Stimulated activated naive B cell treated with anti-CD40 and anti-IgM and Interleukin-4, amounts not matched to agents 10 μg/mL and 1 μg/mL and 100 μg/mL, for 72 hours (primary cell): Measurements from ENCODE around the gene RRAS2.
"Not testable (repeated sequence)": the region's sequence is repeated elsewhere in the genome, so short reads cannot be mapped to it uniquely, and the experiment has no call there.

Experiments
- ATAC-seq, 2 donors: fragments of 150-1000 bp; cut with Tn5 transposase; replicated peaks; 2 replicates each; pipeline ENCODE4 v1.10.0; 2021; ENCODE audit warnings: moderate library complexity in 1 of 2
- DNase-seq: peaks from one replicate; pipeline ENCODE4 v3.0.0; 2021
- H3K27ac Mint-ChIP-seq: one replicate; pipeline ENCODE4 v1.8.0; 2022; ENCODE audit warnings: mild to moderate bottlenecking, mixed read lengths
- H3K27me3 Mint-ChIP-seq, 2 donors: one replicate each; pipeline ENCODE4 v1.8.0; 2022; ENCODE audit warnings: mixed read lengths in 2 of 2
- H3K36me3 Mint-ChIP-seq, 2 donors: one replicate each; pipeline ENCODE4 v1.8.0; 2022; ENCODE audit warnings: mixed read lengths in 2 of 2, mild to moderate bottlenecking in 1 of 2
- H3K4me1 Mint-ChIP-seq, 2 donors: one replicate each; pipeline ENCODE4 v1.8.0; 2022; ENCODE audit warnings: mixed read lengths in 2 of 2, mild to moderate bottlenecking in 1 of 2
- H3K4me3 Mint-ChIP-seq, 2 donors: one replicate each; pipeline ENCODE4 v1.8.0; 2022; ENCODE audit warnings: mild to moderate bottlenecking in 2 of 2, mixed read lengths in 2 of 2, moderate library complexity in 1 of 2
- H3K9me3 Mint-ChIP-seq, 2 donors: one replicate each; pipeline ENCODE4 v1.8.0; 2022; ENCODE audit warnings: mixed read lengths in 2 of 2, mild to moderate bottlenecking in 1 of 2

Gene RRAS2

DNA sequence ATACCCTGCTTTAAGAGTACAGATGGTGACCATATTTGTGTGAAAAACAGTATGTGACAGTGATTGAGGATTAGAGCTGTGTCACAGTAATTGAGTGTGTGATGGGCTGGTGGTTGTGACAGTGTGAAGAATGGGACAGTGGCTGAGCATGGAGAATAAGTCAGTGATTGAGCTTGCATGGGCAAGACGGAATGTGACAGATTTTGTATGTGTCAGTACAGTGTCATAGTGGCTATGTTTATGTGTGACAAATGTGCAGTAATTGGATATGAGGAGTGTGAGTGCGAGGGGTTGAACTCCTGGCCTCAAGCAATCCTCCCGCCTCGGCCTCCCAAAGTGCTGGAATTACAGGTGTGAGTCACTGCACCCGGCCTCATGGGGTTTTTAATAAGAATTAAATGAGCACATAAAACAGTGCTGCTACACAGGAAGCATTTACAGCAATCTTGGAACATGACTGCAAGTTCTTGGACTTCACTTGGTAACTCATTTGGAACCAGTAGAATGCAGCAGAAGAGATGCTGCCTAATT, 583 bp upstream of the RRAS2 start:
- ATAC-seq (no peak), DNase-seq (no peak)
- Mint-ChIP-seq H3K36me3 (peaks cover 7 to 11% of the 10 kb centered on the region in 2 donors), H3K9me3 (no peaks in the 10 kb centered on the region), H3K4me3 (peak overlapping the region; percentile 74 to 99), H3K27me3 (no peaks in the 10 kb centered on the region), H3K4me1 (peaks cover 20 to 40% of the 10 kb centered on the region in 2 donors), H3K27ac (no peak overlapping the region)

GRCh38 chr11:14357881-14358728, 878 bp downstream of the RRAS2 start:
- peaks cover 15 to 23% of the 10 kb centered on the region in 2 donors for H3K36me3 Mint-ChIP-seq
- peaks cover 28 to 55% of the 10 kb centered on the region in 2 donors for H3K4me1 Mint-ChIP-seq
- no peaks in the 10 kb centered on the region for H3K27me3 Mint-ChIP-seq
- ATAC-seq (peak; percentile 69), DNase-seq (peak; percentile 40)
- H3K27ac Mint-ChIP-seq, result peak overlapping the region; percentile 99
- H3K9me3 Mint-ChIP-seq, result no peaks in the 10 kb centered on the region
- H3K4me3 Mint-ChIP-seq, result peak overlapping the region; percentile 97 to 99

GRCh38 chr11:14356342-14356741, 2.6 kb downstream of the RRAS2 start:
- H3K27ac Mint-ChIP-seq, result peak overlapping the region; percentile 25
- no peak for ATAC-seq
- H3K4me1 Mint-ChIP-seq, result peaks cover 28 to 55% of the 10 kb centered on the region in 2 donors
- no peak for DNase-seq
- H3K4me3 Mint-ChIP-seq, result peak overlapping the region; percentile 1 to 44
- H3K9me3 Mint-ChIP-seq, result no peaks in the 10 kb centered on the region
- H3K36me3 Mint-ChIP-seq, result peaks cover 15 to 24% of the 10 kb centered on the region in 2 donors
- no peaks in the 10 kb centered on the region for H3K27me3 Mint-ChIP-seq

DNA sequence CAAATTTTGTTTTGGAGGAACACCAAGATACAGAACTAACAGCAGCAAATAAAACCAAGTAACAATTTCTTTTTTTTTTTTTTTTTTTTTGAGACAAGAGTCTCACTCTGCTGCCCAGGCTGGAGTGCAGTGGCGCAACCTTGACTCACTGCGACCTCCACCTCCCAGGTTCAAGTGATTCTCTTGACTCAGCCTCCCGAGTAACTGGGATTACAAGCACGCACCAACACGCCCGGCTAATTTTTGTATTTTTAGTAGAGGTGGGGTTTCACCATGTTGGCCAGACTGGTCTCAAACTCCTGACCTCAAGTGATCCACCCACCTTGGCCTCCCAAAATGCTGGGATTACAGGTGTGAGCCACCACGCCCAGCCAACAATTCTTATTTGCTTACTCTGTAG, 4.4 kb downstream of the RRAS2 start:
- H3K27me3 Mint-ChIP-seq, H3K27ac Mint-ChIP-seq, H3K9me3 Mint-ChIP-seq, H3K4me3 Mint-ChIP-seq, DNase-seq, ATAC-seq: not testable (repeated sequence)
- Mint-ChIP-seq H3K36me3 (peaks cover 22 to 38% of the 10 kb centered on the region in 2 donors), H3K4me1 (peaks cover 37 to 62% of the 10 kb centered on the region in 2 donors)

DNA sequence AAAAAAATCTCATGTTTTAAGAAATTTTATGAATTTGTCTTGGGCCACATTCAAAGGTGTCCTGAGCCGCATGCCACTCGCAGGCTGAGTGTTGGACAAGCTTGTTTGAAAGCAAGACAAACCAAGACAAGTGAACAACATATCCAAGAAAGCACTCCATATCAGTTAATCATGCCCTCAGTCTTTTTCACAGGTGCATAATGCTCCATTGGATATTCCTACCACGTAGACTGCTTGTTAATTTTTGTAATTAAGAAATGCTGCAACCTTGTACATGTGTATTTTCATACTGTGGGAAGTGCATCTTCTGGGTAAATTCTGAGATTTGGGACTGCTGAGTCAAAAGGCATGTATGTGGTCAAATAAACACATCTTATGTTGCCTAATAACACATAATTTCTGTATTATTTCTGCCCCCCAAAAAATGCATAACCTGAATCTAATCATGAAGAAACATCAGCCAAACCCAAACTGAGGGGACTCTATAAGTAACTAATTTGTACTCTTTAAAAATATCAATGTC, 8.2 kb downstream of the RRAS2 start:
- no peak for ATAC-seq
- Mint-ChIP-seq H3K9me3 (peaks cover 5 to 8% of the 10 kb centered on the region in 2 donors), H3K27ac (no peak overlapping the region), H3K36me3 (peaks cover 27 to 56% of the 10 kb centered on the region in 2 donors), H3K4me1 (peaks cover 27 to 53% of the 10 kb centered on the region in 2 donors), H3K4me3 (no peak overlapping the region), H3K27me3 (no peaks in the 10 kb centered on the region)
- DNase-seq, result no peak

- peaks cover 28 to 56% of the 10 kb centered on the region in 2 donors for H3K4me1 Mint-ChIP-seq
- no peak for DNase-seq
- H3K27me3 Mint-ChIP-seq, result no peaks in the 10 kb centered on the region
- peaks cover 30 to 60% of the 10 kb centered on the region in 2 donors for H3K36me3 Mint-ChIP-seq
- no peak overlapping the region for H3K4me3 Mint-ChIP-seq
- H3K9me3 Mint-ChIP-seq, result peaks cover 5 to 8% of the 10 kb centered on the region in 2 donors
- peak in 1 of 2 donors; percentile 38 for ATAC-seq
- peak overlapping the region; percentile 39 for H3K27ac Mint-ChIP-seq
Measured at GRCh38 chr11:14350215-14350614, 8.8 kb downstream of the RRAS2 start.

DNA sequence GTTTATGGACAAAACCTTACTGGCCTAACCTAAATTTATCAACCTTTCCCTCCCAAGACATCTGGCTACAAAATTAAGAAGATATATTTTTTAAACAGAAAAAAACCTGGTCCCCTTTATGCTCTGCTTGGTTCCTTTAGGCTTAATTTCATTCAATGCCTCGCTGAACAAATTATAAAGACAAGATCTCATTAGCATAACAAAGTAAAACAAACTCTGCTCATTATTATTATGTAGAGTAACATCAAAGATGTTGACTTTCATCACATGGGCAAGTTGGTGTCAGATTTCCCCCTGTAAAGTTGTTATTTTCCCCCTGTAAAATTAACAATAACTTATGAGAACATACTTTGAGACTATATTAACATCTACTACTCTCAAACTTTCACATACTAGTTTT, 11.0 kb downstream of the RRAS2 start:
- Mint-ChIP-seq H3K27ac (peak overlapping the region; percentile 42), H3K4me1 (peaks cover 27 to 53% of the 10 kb centered on the region in 2 donors), H3K36me3 (peaks cover 27 to 60% of the 10 kb centered on the region in 2 donors), H3K9me3 (peaks cover 8 to 10% of the 10 kb centered on the region in 2 donors), H3K27me3 (no peaks in the 10 kb centered on the region), H3K4me3 (no peak overlapping the region)
- DNase-seq, result no peak
- ATAC-seq, result no peak

DNA sequence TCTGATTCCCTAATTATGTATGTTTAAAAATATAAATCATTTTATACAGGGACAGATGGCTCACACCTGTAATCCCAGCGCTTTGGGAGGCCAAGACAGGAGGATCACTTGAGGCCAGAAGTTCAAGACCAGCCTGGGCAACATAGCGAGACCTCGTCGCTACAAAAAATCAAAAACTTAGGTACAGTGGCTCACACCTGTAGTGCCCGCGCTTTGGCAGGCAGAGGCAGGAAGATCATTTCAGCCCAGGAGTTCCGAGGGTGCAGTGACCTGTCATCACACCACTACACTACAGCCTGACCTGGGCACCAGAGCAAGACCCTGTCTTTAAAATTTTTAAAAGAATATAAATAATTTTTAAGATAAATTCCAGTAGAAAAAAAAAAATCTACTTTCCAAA, 11.5 kb downstream of the RRAS2 start:
- Mint-ChIP-seq H3K27me3 (no peaks in the 10 kb centered on the region), H3K27ac (no peak overlapping the region), H3K9me3 (peaks cover 8 to 10% of the 10 kb centered on the region in 2 donors), H3K36me3 (peaks cover 27 to 59% of the 10 kb centered on the region in 2 donors), H3K4me3 (no peak overlapping the region), H3K4me1 (peaks cover 27 to 55% of the 10 kb centered on the region in 2 donors)
- ATAC-seq (no peak), DNase-seq (no peak)

- no peaks in the 10 kb centered on the region for H3K27me3 Mint-ChIP-seq
- no peak overlapping the region for H3K27ac Mint-ChIP-seq
- H3K36me3 Mint-ChIP-seq, result peaks cover 31 to 66% of the 10 kb centered on the region in 2 donors
- no peak for ATAC-seq
- no peak for DNase-seq
- no peak overlapping the region for H3K4me3 Mint-ChIP-seq
- H3K9me3 Mint-ChIP-seq, result peaks cover 8 to 10% of the 10 kb centered on the region in 2 donors
- peaks cover 34 to 65% of the 10 kb centered on the region in 2 donors for H3K4me1 Mint-ChIP-seq
Measured at GRCh38 chr11:14346303-14346955, 12.6 kb downstream of the RRAS2 start.

GRCh38 chr11:14345668-14346067, 13.3 kb downstream of the RRAS2 start:
- DNase-seq, result no peak
- Mint-ChIP-seq H3K36me3 (peaks cover 34 to 67% of the 10 kb centered on the region in 2 donors), H3K4me1 (peaks cover 39 to 72% of the 10 kb centered on the region in 2 donors), H3K27me3 (no peaks in the 10 kb centered on the region), H3K27ac (peak overlapping the region; percentile 9), H3K9me3 (peaks cover 8 to 12% of the 10 kb centered on the region in 2 donors), H3K4me3 (no peak overlapping the region)
- no peak for ATAC-seq

DNA sequence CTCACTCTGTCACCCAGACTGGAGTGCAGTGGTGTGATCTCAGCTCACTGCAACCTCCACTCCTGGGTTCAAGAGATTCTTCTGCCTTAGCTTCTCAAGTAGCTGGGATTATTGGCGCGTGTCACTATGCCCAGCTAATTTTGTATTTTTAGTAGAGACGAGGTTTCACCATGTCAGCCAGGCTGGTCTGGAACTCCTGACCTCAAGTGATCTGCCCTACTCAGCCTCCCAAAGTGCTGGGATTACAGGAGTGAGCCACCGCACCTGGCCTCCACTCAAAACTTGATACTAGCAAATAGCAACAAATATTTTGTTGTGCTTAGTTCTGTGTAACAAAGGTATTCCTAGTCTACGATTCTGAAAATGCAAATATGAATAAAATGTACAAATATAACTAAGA, 14.0 kb downstream of the RRAS2 start:
- H3K9me3 Mint-ChIP-seq, result peaks cover 3 to 13% of the 10 kb centered on the region in 2 donors
- not testable (repeated sequence) for H3K4me3 Mint-ChIP-seq, ATAC-seq, DNase-seq, H3K27me3 Mint-ChIP-seq
- H3K27ac Mint-ChIP-seq, result peak overlapping the region; percentile 59
- H3K36me3 Mint-ChIP-seq, result peaks cover 31 to 60% of the 10 kb centered on the region in 2 donors
- peaks cover 36 to 72% of the 10 kb centered on the region in 2 donors for H3K4me1 Mint-ChIP-seq

DNA sequence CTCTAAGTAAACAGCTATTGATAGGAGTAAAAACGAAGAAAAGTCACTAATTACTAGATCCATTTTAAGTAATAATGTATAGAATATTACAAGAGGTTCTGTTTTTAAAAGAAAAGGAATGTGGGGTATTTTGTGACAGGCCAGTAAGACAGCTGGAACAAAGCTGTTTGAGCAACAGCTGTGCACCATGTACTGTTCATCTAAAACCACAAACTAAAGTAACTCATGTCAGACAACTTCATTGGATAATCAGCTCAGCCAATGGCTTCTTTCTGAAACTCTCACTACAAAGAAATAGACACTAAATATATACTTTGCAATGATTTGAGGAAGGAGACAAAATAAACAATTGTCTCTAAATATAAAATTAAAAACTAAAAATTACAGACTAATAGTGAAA, 16.1 kb downstream of the RRAS2 start:
- ATAC-seq (peak in 1 of 2 donors; percentile 59), DNase-seq (no peak)
- Mint-ChIP-seq H3K4me3 (no peak overlapping the region), H3K27ac (no peak overlapping the region), H3K27me3 (no peaks in the 10 kb centered on the region), H3K4me1 (peaks cover 31 to 71% of the 10 kb centered on the region in 2 donors), H3K9me3 (peaks cover 0 to 8% of the 10 kb centered on the region in 2 donors), H3K36me3 (peaks cover 24 to 44% of the 10 kb centered on the region in 2 donors)

GRCh38 chr11:14341968-14342367, 17.0 kb downstream of the RRAS2 start:
- peaks cover 28 to 44% of the 10 kb centered on the region in 2 donors for H3K36me3 Mint-ChIP-seq
- H3K4me3 Mint-ChIP-seq, result peak overlapping the region in 1 of 2 donors; percentile 10
- H3K27me3 Mint-ChIP-seq, result no peaks in the 10 kb centered on the region
- ATAC-seq, result no peak
- no peak for DNase-seq
- H3K27ac Mint-ChIP-seq, result peak overlapping the region; percentile 42
- peaks cover 33 to 74% of the 10 kb centered on the region in 2 donors for H3K4me1 Mint-ChIP-seq
- peaks cover 3 to 11% of the 10 kb centered on the region in 2 donors for H3K9me3 Mint-ChIP-seq

- Mint-ChIP-seq H3K9me3 (peaks cover 15 to 23% of the 10 kb centered on the region in 2 donors), H3K27me3 (no peaks in the 10 kb centered on the region), H3K27ac (peak overlapping the region; percentile 5), H3K4me3 (no peak overlapping the region), H3K4me1 (peaks cover 42 to 82% of the 10 kb centered on the region in 2 donors), H3K36me3 (peaks cover 33 to 50% of the 10 kb centered on the region in 2 donors)
- ATAC-seq (no peak), DNase-seq (no peak)
Measured at GRCh38 chr11:14340721-14341120, 18.3 kb downstream of the RRAS2 start.
